IMR-90 (cell line): ENCODE data around the gene EHBP1.

Experiments
- MAFK ChIP-seq: IDR thresholded peaks from 2 replicates; pipeline ENCODE4 v1.6.1; 2012; ENCODE audit warnings: low read depth, low read length, improper control_type of control experiment
- POLR2A ChIP-seq: IDR thresholded peaks from 2 replicates; pipeline ENCODE4 v1.6.1; 2012; ENCODE audit warnings: mild to moderate bottlenecking, low read depth, low read length
- RAD21 ChIP-seq: IDR thresholded peaks from 2 replicates; pipeline ENCODE4 v1.6.1; 2012; ENCODE audit warnings: low read length, improper control_type of control experiment
- SMC3 ChIP-seq: fragments of 150-350 bp; IDR thresholded peaks from 2 replicates; pipeline ENCODE4 v1.6.1; 2016; ENCODE audit warnings: low read depth, mild to moderate bottlenecking, antibody characterized with exemption, low read length, moderate library complexity
- TF ChIP-seq, protein P1 (sequence below): conservative IDR thresholded peaks from 2 replicates; pipeline ENCODE4 v1.5.1; 2012; ENCODE audit warnings: mild to moderate bottlenecking, low read depth, low read length, improper control_type of control experiment

DNA sequence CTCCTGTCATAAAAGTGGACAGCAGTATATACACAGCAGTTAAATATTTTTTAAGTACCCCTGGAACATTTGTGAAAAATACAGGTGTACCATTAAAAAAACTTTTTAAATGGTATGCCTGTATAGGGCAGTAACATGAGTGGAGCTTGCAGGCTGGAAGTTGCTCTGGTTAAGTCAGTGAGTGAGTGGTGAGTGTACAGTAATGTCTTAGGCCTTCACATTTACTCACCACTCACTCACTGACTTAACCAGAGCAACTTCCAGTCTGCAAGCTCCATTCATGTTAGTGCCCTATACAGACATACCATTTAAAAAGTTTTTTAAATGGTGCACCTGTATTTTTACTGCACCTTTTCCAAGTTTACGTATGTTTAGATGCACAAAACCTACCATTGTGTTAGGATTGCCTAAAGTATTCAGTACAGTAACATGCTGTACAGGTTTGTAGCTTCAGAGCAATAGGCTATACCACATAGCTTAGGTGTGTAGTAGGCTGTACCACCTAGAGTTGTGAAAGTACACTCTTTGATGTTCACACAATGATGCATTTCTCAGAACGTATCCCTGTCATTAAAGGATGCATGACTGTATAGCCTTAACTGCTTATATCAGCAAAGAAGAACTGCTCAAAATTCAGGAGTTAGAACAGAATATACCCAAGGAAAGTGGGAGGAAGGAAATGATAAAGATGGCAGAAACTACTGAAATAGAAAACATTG lies 112.6 kb downstream of the EHBP1 start:
- TF ChIP-seq, protein P1, sequence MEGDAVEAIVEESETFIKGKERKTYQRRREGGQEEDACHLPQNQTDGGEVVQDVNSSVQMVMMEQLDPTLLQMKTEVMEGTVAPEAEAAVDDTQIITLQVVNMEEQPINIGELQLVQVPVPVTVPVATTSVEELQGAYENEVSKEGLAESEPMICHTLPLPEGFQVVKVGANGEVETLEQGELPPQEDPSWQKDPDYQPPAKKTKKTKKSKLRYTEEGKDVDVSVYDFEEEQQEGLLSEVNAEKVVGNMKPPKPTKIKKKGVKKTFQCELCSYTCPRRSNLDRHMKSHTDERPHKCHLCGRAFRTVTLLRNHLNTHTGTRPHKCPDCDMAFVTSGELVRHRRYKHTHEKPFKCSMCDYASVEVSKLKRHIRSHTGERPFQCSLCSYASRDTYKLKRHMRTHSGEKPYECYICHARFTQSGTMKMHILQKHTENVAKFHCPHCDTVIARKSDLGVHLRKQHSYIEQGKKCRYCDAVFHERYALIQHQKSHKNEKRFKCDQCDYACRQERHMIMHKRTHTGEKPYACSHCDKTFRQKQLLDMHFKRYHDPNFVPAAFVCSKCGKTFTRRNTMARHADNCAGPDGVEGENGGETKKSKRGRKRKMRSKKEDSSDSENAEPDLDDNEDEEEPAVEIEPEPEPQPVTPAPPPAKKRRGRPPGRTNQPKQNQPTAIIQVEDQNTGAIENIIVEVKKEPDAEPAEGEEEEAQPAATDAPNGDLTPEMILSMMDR, result no peak
- TF ChIP-seq MAFK (no peak), SMC3 (no peak), POLR2A (no peak), RAD21 (no peak)
